H1 (cell line): ENCODE results near the gene ZFP91.

Experiments
- CREB1 ChIP-seq: IDR thresholded peaks from 2 replicates; pipeline ENCODE4 v1.6.1; 2012; ENCODE audit warnings: inconsistent platforms
- EZH2 ChIP-seq: fragments of 200-600 bp; sonication (generic); IDR thresholded peaks from 2 replicates; pipeline ENCODE4 v1.7.1; 2012; ENCODE audit warnings: low read depth, mild to moderate bottlenecking, moderate library complexity, low read length, inconsistent platforms; ENCODE audit not compliant: severe bottlenecking
- GTF2F1 ChIP-seq: IDR thresholded peaks from 2 replicates; pipeline ENCODE4 v1.6.1; 2012; ENCODE audit warnings: low read depth, low read length, improper control_type of control experiment, borderline replicate concordance
- KDM5A ChIP-seq: fragments of 200-600 bp; IDR thresholded peaks from 2 replicates; pipeline ENCODE4 v1.7.1; 2012; ENCODE audit warnings: mild to moderate bottlenecking, low read length, inconsistent platforms, mixed read lengths
- MAFK ChIP-seq: IDR thresholded peaks from 2 replicates; pipeline ENCODE4 v1.6.1; 2012; ENCODE audit warnings: low read depth, mild to moderate bottlenecking, improper control_type of control experiment, low read length
- RAD21 ChIP-seq, 2 experiments: IDR thresholded peaks in 1 of 2; conservative IDR thresholded peaks in 1 of 2; 2 replicates each; pipeline ENCODE4 v1.6.1; 2011; ENCODE audit warnings: low read depth in 2 of 2, low read length in 2 of 2, improper control_type of control experiment in 1 of 2, inconsistent platforms in 1 of 2, mild to moderate bottlenecking in 1 of 2, moderate library complexity in 1 of 2
- TAF1 ChIP-seq: IDR thresholded peaks from 2 replicates; pipeline ENCODE4 v1.6.1; 2011; ENCODE audit warnings: mild to moderate bottlenecking, low read depth, low read length
- TF ChIP-seq, protein P1 (sequence below), 3 experiments: IDR thresholded peaks; 1 replicate in 2 of 3; 2 replicates in 1 of 3; pipeline versions ENCODE4 v1.5.1 to v1.6.1; 2011; ENCODE audit warnings: low read length in 3 of 3, mild to moderate bottlenecking in 3 of 3, inconsistent platforms in 2 of 3, low read depth in 1 of 3, moderate library complexity in 1 of 3; ENCODE audit not compliant: insufficient read depth in 1 of 3; ENCODE audit errors: control extremely low read depth in 1 of 3

DNA sequence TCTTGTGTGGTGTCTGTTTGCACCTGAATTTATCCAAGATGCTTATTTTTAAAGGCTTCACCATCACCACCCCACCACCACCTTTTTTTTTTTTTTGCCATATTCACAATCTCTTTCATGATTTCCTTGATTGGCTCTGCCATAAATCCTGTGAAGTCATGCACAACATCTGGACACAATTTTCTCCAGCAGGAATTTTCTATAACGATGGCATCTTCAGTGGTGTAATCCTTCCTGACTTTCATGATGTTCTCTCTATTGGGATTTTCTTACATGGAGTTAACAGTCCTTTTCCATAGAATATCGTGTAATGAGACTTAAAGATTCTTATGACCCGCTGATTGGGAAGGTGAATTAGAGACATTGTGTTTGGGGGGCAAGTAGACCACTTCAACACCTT, 17.8 kb downstream of the ZFP91 start:
- TF ChIP-seq, protein P1, sequence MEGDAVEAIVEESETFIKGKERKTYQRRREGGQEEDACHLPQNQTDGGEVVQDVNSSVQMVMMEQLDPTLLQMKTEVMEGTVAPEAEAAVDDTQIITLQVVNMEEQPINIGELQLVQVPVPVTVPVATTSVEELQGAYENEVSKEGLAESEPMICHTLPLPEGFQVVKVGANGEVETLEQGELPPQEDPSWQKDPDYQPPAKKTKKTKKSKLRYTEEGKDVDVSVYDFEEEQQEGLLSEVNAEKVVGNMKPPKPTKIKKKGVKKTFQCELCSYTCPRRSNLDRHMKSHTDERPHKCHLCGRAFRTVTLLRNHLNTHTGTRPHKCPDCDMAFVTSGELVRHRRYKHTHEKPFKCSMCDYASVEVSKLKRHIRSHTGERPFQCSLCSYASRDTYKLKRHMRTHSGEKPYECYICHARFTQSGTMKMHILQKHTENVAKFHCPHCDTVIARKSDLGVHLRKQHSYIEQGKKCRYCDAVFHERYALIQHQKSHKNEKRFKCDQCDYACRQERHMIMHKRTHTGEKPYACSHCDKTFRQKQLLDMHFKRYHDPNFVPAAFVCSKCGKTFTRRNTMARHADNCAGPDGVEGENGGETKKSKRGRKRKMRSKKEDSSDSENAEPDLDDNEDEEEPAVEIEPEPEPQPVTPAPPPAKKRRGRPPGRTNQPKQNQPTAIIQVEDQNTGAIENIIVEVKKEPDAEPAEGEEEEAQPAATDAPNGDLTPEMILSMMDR (IDR thresholded peaks at IDR 0.05; ENCODE audit: control extremely low read depth in 1 of 3, insufficient read depth in 1 of 3, low read depth in 1 of 3, low read length in 3 of 3), result no peak
- TF ChIP-seq RAD21 (IDR thresholded peaks at IDR 0.05 in 1 of 2, conservative IDR thresholded peaks at IDR 0.05 in 1 of 2; ENCODE audit: low read depth in 2 of 2, low read length in 2 of 2) (no peak), CREB1 (no peak), KDM5A (no peak), MAFK (no peak), EZH2 (no peak), GTF2F1 (no peak), TAF1 (no peak)
